Activated naive CD4-positive, alpha-beta T cell treated with anti-CD3 and anti-CD28 coated beads, Interleukin-2, amount 10 ng/mL, durations not matched to agents 7 days and 5 days (primary cell): ENCODE results near the gene KIF17.
"Not testable (repeated sequence)": the region's sequence is repeated elsewhere in the genome, so short reads cannot be mapped to it uniquely, and the experiment has no call there.

Source experiments
- CTCF ChIA-PET: fragments of 350-600 bp; sonication (Branson Sonifier 250); formaldehyde crosslinking; loops from one replicate; lab custom pipeline; 2021; ENCODE audit warnings: antibody characterized with exemption; lab: Charles Lee
- DNase-seq: peaks from one replicate; pipeline ENCODE4 v3.0.0-alpha.2; 2020
- H3K27ac Mint-ChIP-seq: one replicate; pipeline ENCODE4 v1.8.0; 2021; ENCODE audit warnings: mild to moderate bottlenecking, moderate library complexity, mixed read lengths
- H3K27me3 Mint-ChIP-seq: one replicate; pipeline ENCODE4 v1.8.0; 2021; ENCODE audit warnings: mild to moderate bottlenecking, mixed read lengths
- H3K36me3 Mint-ChIP-seq: one replicate; pipeline ENCODE4 v1.8.0; 2021; ENCODE audit warnings: mixed read lengths
- H3K4me1 Mint-ChIP-seq: one replicate; pipeline ENCODE4 v1.8.0; 2021; ENCODE audit warnings: mixed read lengths
- H3K4me3 Mint-ChIP-seq: one replicate; pipeline ENCODE4 v1.8.0; 2021; ENCODE audit warnings: mild to moderate bottlenecking, moderate library complexity, mixed read lengths
- H3K9me3 Mint-ChIP-seq: one replicate; pipeline ENCODE4 v1.8.0; 2021; ENCODE audit warnings: mixed read lengths

KIF17 gene

GRCh38 chr1:20682571-20683236, 35.1 kb downstream of the KIF17 start:
- Mint-ChIP-seq H3K4me3 (no peak overlapping the region), H3K9me3 (peaks cover 7% of the 10 kb centered on the region), H3K4me1 (peaks cover 20% of the 10 kb centered on the region), H3K27ac (no peak overlapping the region), H3K36me3 (peaks cover 1% of the 10 kb centered on the region), H3K27me3 (peaks cover 96% of the 10 kb centered on the region)
- no peak for DNase-seq
- CTCF ChIA-PET = interaction anchor here (1.1 kb wide), 1 partner anchor 21 kb away, joined by 3 read pairs; the partner anchor contains the start of gene DDOST

- CTCF ChIA-PET = interaction anchor here (1.1 kb wide), 1 partner anchor 20 kb away, joined by 3 read pairs; the partner anchor contains the start of gene DDOST
- Mint-ChIP-seq H3K4me3 (no peak overlapping the region), H3K4me1 (peaks cover 22% of the 10 kb centered on the region), H3K27me3 (peaks cover 97% of the 10 kb centered on the region), H3K9me3 (peaks cover 12% of the 10 kb centered on the region), H3K27ac (no peak overlapping the region), H3K36me3 (peaks cover 1% of the 10 kb centered on the region)
- no peak for DNase-seq
Measured at GRCh38 chr1:20681999-20682398, 35.8 kb downstream of the KIF17 start.

GRCh38 chr1:20680269-20680668, 37.5 kb downstream of the KIF17 start:
- Mint-ChIP-seq H3K27me3 (peaks cover 94% of the 10 kb centered on the region), H3K4me3 (no peak overlapping the region), H3K9me3 (peaks cover 12% of the 10 kb centered on the region), H3K27ac (no peak overlapping the region), H3K36me3 (peaks cover 1% of the 10 kb centered on the region), H3K4me1 (peaks cover 22% of the 10 kb centered on the region)
- CTCF ChIA-PET = no interaction called here
- no peak for DNase-seq

- H3K27ac Mint-ChIP-seq = no peak overlapping the region
- H3K9me3 Mint-ChIP-seq = peaks cover 12% of the 10 kb centered on the region
- H3K27me3 Mint-ChIP-seq = peaks cover 94% of the 10 kb centered on the region
- CTCF ChIA-PET = no interaction called here
- H3K4me3 Mint-ChIP-seq = peak overlapping the region; percentile 1
- H3K36me3 Mint-ChIP-seq = peaks cover 1% of the 10 kb centered on the region
- peak; percentile 65 for DNase-seq
- H3K4me1 Mint-ChIP-seq = peaks cover 22% of the 10 kb centered on the region
Measured at GRCh38 chr1:20678599-20678998, 39.2 kb downstream of the KIF17 start.

- not testable (repeated sequence) for DNase-seq, H3K27ac Mint-ChIP-seq, H3K36me3 Mint-ChIP-seq, H3K4me3 Mint-ChIP-seq
- CTCF ChIA-PET = interaction anchor here (0.6 kb wide), 1 partner anchor 863 kb away, joined by 4 read pairs; no protein-coding TSS in a partner anchor
- peaks cover 12% of the 10 kb centered on the region for H3K9me3 Mint-ChIP-seq
- H3K27me3 Mint-ChIP-seq = peaks cover 83% of the 10 kb centered on the region
- peaks cover 10% of the 10 kb centered on the region for H3K4me1 Mint-ChIP-seq
Measured at GRCh38 chr1:20673626-20674025, 44.2 kb downstream of the KIF17 start.

GRCh38 chr1:20672265-20672632, 45.6 kb downstream of the KIF17 start:
- H3K36me3 Mint-ChIP-seq = no peaks in the 10 kb centered on the region
- H3K4me1 Mint-ChIP-seq = peaks cover 1% of the 10 kb centered on the region
- H3K4me3 Mint-ChIP-seq = no peak overlapping the region
- CTCF ChIA-PET = no interaction called here
- DNase-seq = no peak
- no peak overlapping the region for H3K27ac Mint-ChIP-seq
- peaks cover 2% of the 10 kb centered on the region for H3K9me3 Mint-ChIP-seq
- peaks cover 73% of the 10 kb centered on the region for H3K27me3 Mint-ChIP-seq

- H3K36me3 Mint-ChIP-seq = no peaks in the 10 kb centered on the region
- no peak overlapping the region for H3K4me3 Mint-ChIP-seq
- no peak overlapping the region for H3K27ac Mint-ChIP-seq
- peaks cover 5% of the 10 kb centered on the region for H3K4me1 Mint-ChIP-seq
- no peak for DNase-seq
- CTCF ChIA-PET = no interaction called here
- no peaks in the 10 kb centered on the region for H3K9me3 Mint-ChIP-seq
- H3K27me3 Mint-ChIP-seq = peaks cover 62% of the 10 kb centered on the region
Measured at GRCh38 chr1:20670936-20671335, 46.9 kb downstream of the KIF17 start.

- Mint-ChIP-seq H3K4me1 (peaks cover 9% of the 10 kb centered on the region), H3K36me3 (no peaks in the 10 kb centered on the region), H3K27me3 (peaks cover 42% of the 10 kb centered on the region), H3K27ac (no peak overlapping the region), H3K4me3 (no peak overlapping the region), H3K9me3 (no peaks in the 10 kb centered on the region)
- no peak for DNase-seq
- CTCF ChIA-PET = interaction anchor here (0.7 kb wide), 1 partner anchor 319 kb away, joined by 3 read pairs; no protein-coding TSS in a partner anchor
Measured at GRCh38 chr1:20668581-20668980, 49.2 kb downstream of the KIF17 start.

GRCh38 chr1:20666804-20667203, 51.0 kb downstream of the KIF17 start:
- DNase-seq = peak; percentile 46
- CTCF ChIA-PET = no interaction called here
- Mint-ChIP-seq H3K27ac (no peak overlapping the region), H3K27me3 (peaks cover 24% of the 10 kb centered on the region), H3K4me3 (no peak overlapping the region), H3K4me1 (peaks cover 19% of the 10 kb centered on the region), H3K36me3 (no peaks in the 10 kb centered on the region), H3K9me3 (no peaks in the 10 kb centered on the region)

GRCh38 chr1:20666146-20666545, 51.7 kb downstream of the KIF17 start:
- H3K36me3 Mint-ChIP-seq = peaks cover under 1% of the 10 kb centered on the region
- H3K9me3 Mint-ChIP-seq = no peaks in the 10 kb centered on the region
- no peak for DNase-seq
- H3K27ac Mint-ChIP-seq = no peak overlapping the region
- peaks cover 22% of the 10 kb centered on the region for H3K4me1 Mint-ChIP-seq
- H3K27me3 Mint-ChIP-seq = peaks cover 18% of the 10 kb centered on the region
- CTCF ChIA-PET = no interaction called here
- no peak overlapping the region for H3K4me3 Mint-ChIP-seq

- Mint-ChIP-seq H3K4me3 (no peak overlapping the region), H3K4me1 (peaks cover 23% of the 10 kb centered on the region), H3K27ac (no peak overlapping the region), H3K27me3 (peaks cover 13% of the 10 kb centered on the region), H3K36me3 (peaks cover 2% of the 10 kb centered on the region), H3K9me3 (no peaks in the 10 kb centered on the region)
- DNase-seq = no peak
- CTCF ChIA-PET = no interaction called here
Measured at GRCh38 chr1:20665726-20666125, 52.1 kb downstream of the KIF17 start.

- H3K4me1 Mint-ChIP-seq = peaks cover 39% of the 10 kb centered on the region
Measured at GRCh38 chr1:20663969-20664715, 53.7 kb downstream of the KIF17 start.

GRCh38 chr1:20663365-20663764, 54.4 kb downstream of the KIF17 start:
- H3K27me3 Mint-ChIP-seq = peaks cover 3% of the 10 kb centered on the region
- H3K36me3 Mint-ChIP-seq = peaks cover 20% of the 10 kb centered on the region
- no peaks in the 10 kb centered on the region for H3K9me3 Mint-ChIP-seq
- no peak overlapping the region for H3K27ac Mint-ChIP-seq
- no peak overlapping the region for H3K4me3 Mint-ChIP-seq
- H3K4me1 Mint-ChIP-seq = peaks cover 45% of the 10 kb centered on the region
- CTCF ChIA-PET = interaction anchor here (0.9 to 1.0 kb wide), 2 partner anchors 29 to 31 kb away, joined by 3 read pairs; no protein-coding TSS in a partner anchor
- DNase-seq = no peak

More at GRCh38 chr1:20663969-20664715, 53.7 kb downstream of the KIF17 start:
- Mint-ChIP-seq H3K36me3 (peaks cover 17% of the 10 kb centered on the region), H3K9me3 (no peaks in the 10 kb centered on the region), H3K27ac (no peak overlapping the region), H3K27me3 (peaks cover 3% of the 10 kb centered on the region), H3K4me3 (no peak overlapping the region)
- DNase-seq = no peak
- CTCF ChIA-PET = interaction anchor here (0.9 to 1.1 kb wide), 4 partner anchors 30 to 89 kb away, joined by 3 read pairs; no protein-coding TSS in a partner anchor

GRCh38 chr1:20662110-20662475, 55.7 kb downstream of the KIF17 start:
- H3K27me3 Mint-ChIP-seq = peaks cover 3% of the 10 kb centered on the region
- peaks cover 53% of the 10 kb centered on the region for H3K4me1 Mint-ChIP-seq
- H3K36me3 Mint-ChIP-seq = peaks cover 27% of the 10 kb centered on the region
- H3K27ac Mint-ChIP-seq = peak overlapping the region; percentile 97
- H3K4me3 Mint-ChIP-seq = peak overlapping the region; percentile 100
- CTCF ChIA-PET = interaction anchor here (1.2 kb wide), 1 partner anchor 20 kb away, joined by 3 read pairs; no protein-coding TSS in a partner anchor
- DNase-seq = no peak
- no peaks in the 10 kb centered on the region for H3K9me3 Mint-ChIP-seq
